Measurements from ENCODE around the gene TFCP2L1. TPM values are rescaled to one million over a fixed set of nuclear protein-coding genes. Genes with fewer than 3 reads are reported as not detected.

TFCP2L1 gene
- total and polyA plus RNA-seq, 2 donors (not counting 3 experiments of a cell fraction or from before 2014, with no cell fraction given) = not detected

- H3K4me2 ChIP-seq (ENCODE audit: insufficient read depth, low read length) = no peak overlapping the region
- no peaks in the 10 kb centered on the region for H3K36me3 ChIP-seq (ENCODE audit: control insufficient read depth in 2 of 2, extremely low read depth in 1 of 2, insufficient read depth in 2 of 2, low read length in 2 of 2)
- no peaks in the 10 kb centered on the region for H3K9me1 ChIP-seq (replicated peaks; ENCODE audit: control insufficient read depth, extremely low read depth, insufficient read depth, low read length)
- FAIRE-seq (no peak), DNase-seq (ENCODE audit: low read depth, low spot score) (no peak)
- H3K79me2 ChIP-seq (ENCODE audit: control insufficient read depth, insufficient read depth, low read length) = no peaks in the 10 kb centered on the region
- no peaks in the 10 kb centered on the region for H4K20me1 ChIP-seq (replicated peaks; ENCODE audit: control insufficient read depth, extremely low read depth, insufficient read depth, low read length)
- H3K9me3 ChIP-seq (replicated peaks; ENCODE audit: control insufficient read depth, insufficient read depth, low read length) = no peaks in the 10 kb centered on the region
- no peak overlapping the region for H3K9ac ChIP-seq (replicated peaks; ENCODE audit: extremely low read depth, insufficient read depth, low read length)
- H3K4me3 ChIP-seq (replicated peaks in 1 of 3; ENCODE audit: insufficient read depth in 1 of 3, low read depth in 1 of 3, low read length in 3 of 3) = no peak overlapping the region
- ChIA-PET POLR2A (no interaction called here), CTCF (no interaction called here)
- dilution Hi-C loops (cut with MboI; ENCODE audit: extremely low pct_ligation_motif_present, low sequenced_read_pairs) = no loop called here
- no peak overlapping the region for H3K27ac ChIP-seq (ENCODE audit: insufficient read depth, low read depth, low read length)
- H3K27me3 ChIP-seq (ENCODE audit: control insufficient read depth in 2 of 2, insufficient read depth in 2 of 2, low read length in 2 of 2) = no peaks in the 10 kb centered on the region
- no TSS peak for BruUV-seq (replicated peaks)
- H2AFZ ChIP-seq (ENCODE audit: low read depth, low read length) = no peak overlapping the region
- intact Hi-C loops (cut with micrococcal nuclease) = no loop called here
- H3K4me1 ChIP-seq (ENCODE audit: control insufficient read depth, extremely low read depth, insufficient read depth, low read length) = no peaks in the 10 kb centered on the region
- no peak for TF ChIP-seq FOS (IDR thresholded peaks at IDR 0.05; ENCODE audit: borderline replicate concordance, insufficient read depth, low read length)
- TF ChIP-seq CTCF (IDR thresholded peaks at IDR 0.05; ENCODE audit: extremely low read depth in 1 of 2, insufficient read depth in 1 of 2, low read depth in 1 of 2, low read length in 2 of 2) = no peak
- no peak for TF ChIP-seq JUN (IDR thresholded peaks at IDR 0.05; ENCODE audit: borderline replicate concordance, insufficient read depth, insufficient read length, low read depth)
- TF ChIP-seq POLR2A (IDR thresholded peaks at IDR 0.05; ENCODE audit: low read depth, low read length) = no peak
- no peak for TF ChIP-seq EZH2 (IDR thresholded peaks at IDR 0.05; ENCODE audit: borderline replicate concordance, low read depth, low read length, severe bottlenecking)
- TF ChIP-seq POLR2AphosphoS5 (IDR thresholded peaks at IDR 0.05; ENCODE audit: insufficient read depth, low read depth, low read length) = no peak
- no peak for TF ChIP-seq MYC (IDR thresholded peaks at IDR 0.05; ENCODE audit: low read depth, low read length)
- no peak for TF ChIP-seq GATA2 (IDR thresholded peaks at IDR 0.05; ENCODE audit: insufficient read depth, insufficient read length, low read depth, low read length)
- TF ChIP-seq MAX (IDR thresholded peaks at IDR 0.05; ENCODE audit: insufficient read depth, insufficient read length) = no peak
These were observed 39.7 kb downstream of the TFCP2L1 start for GRCh38 chr2:121245120-121245820.

Data from endothelial cell of umbilical vein (primary cell).